ENCODE data around the gene LMAN2. TPM values are rescaled to one million over a fixed set of nuclear protein-coding genes. Genes with fewer than 3 reads are reported as not detected.

The LMAN2 gene
- total and polyA plus RNA-seq, 2 experiments from 2014 or later = 153 to 227 TPM

GRCh38 chr5:177393990-177394389 is 42.5 kb upstream of the LMAN2 start (continued):
- TF ChIP-seq REST (IDR thresholded peaks at IDR 0.05; ENCODE audit: unreplicated experiment) (no peak), ETS1 (IDR thresholded peaks at IDR 0.05) (no peak), ZNF331 (CRISPR knock-in tag; IDR thresholded peaks at IDR 0.05; ENCODE audit: low read depth) (no peak), EZH2phosphoT487 (IDR thresholded peaks at IDR 0.05; ENCODE audit: unreplicated experiment) (no peak), EZH2 (IDR thresholded peaks at IDR 0.05; ENCODE audit: low read depth, unreplicated experiment) (no peak), ZNF114 (CRISPR knock-in tag; IDR thresholded peaks at IDR 0.05) (no peak)

GRCh38 chr5:177393206-177393765 is 41.8 kb upstream of the LMAN2 start:
- Histone ChIP-seq H3K4me3 (no peak overlapping the region), H3F3A (replicated peaks; ENCODE audit: low read depth) (0 out of 2 replicates have a peak, but pooled peaks cover 8% of the 10 kb centered on the region), H3K4me1 (ENCODE audit: insufficient read depth) (0 out of 2 replicates have a peak, but pooled peaks cover 5% of the 10 kb centered on the region), H3K27me3 (ENCODE audit: insufficient read depth) (peaks cover 18% of the 10 kb centered on the region; the same call in 1 of the 2 replicates), H3K27ac (ENCODE audit: low read depth) (no peak overlapping the region), H3K79me2 (replicated peaks; ENCODE audit: insufficient read depth) (no peaks in the 10 kb centered on the region), H4K20me1 (replicated peaks; ENCODE audit: insufficient read depth) (no peaks in the 10 kb centered on the region), H3K36me3 (ENCODE audit: insufficient read depth) (no peaks in the 10 kb centered on the region), H3K4me2 (no peak overlapping the region), H2AFZ (no peak overlapping the region), H3K9me2 (ENCODE audit: insufficient read depth) (no peaks in the 10 kb centered on the region)
- H3K27ac Mint-ChIP-seq = no peak overlapping the region
- ATAC-seq = no peak
- no peaks in the 10 kb centered on the region; the same call in 2 of the 3 replicates for H3K36me3 Mint-ChIP-seq (ENCODE audit: low read depth)
- peaks cover 31% of the 10 kb centered on the region for H3K4me1 Mint-ChIP-seq
- DNase-seq (ENCODE audit: low spot score) = no peak
- H3K27me3 Mint-ChIP-seq (ENCODE audit: insufficient read depth, low read depth, poor library complexity) = peaks cover 33% of the 10 kb centered on the region
- no peak overlapping the region for H3K4me3 Mint-ChIP-seq
- H3K9me3 Mint-ChIP-seq = no peaks in the 10 kb centered on the region
- TF ChIP-seq CREB1 (CRISPR knock-in tag; IDR thresholded peaks at IDR 0.05; ENCODE audit: low read depth) = no peak
- no peak for TF ChIP-seq REST (IDR thresholded peaks at IDR 0.05; ENCODE audit: unreplicated experiment)
- TF ChIP-seq EZH2phosphoT487 (IDR thresholded peaks at IDR 0.05; ENCODE audit: unreplicated experiment) = no peak
- TF ChIP-seq STAT1 (IDR thresholded peaks at IDR 0.05; ENCODE audit: unreplicated experiment) = no peak
- no peak for TF ChIP-seq ETS1 (IDR thresholded peaks at IDR 0.05)
- TF ChIP-seq NANOG (IDR thresholded peaks at IDR 0.05; ENCODE audit: borderline replicate concordance) = no peak
- no peak for TF ChIP-seq ZNF114 (CRISPR knock-in tag; IDR thresholded peaks at IDR 0.05)

All from GM23338 (cell line).